Right lobe of liver (tissue), 4 donors: ENCODE data around the gene TMEM222.

Experiments used
- POLR2A ChIP-seq: fragments of 450-650 bp; IDR thresholded peaks from one replicate; pipeline ENCODE4 v1.6.1; 2017; ENCODE audit warnings: antibody characterized with exemption, mild to moderate bottlenecking
- TF ChIP-seq, protein P1 (sequence below), 4 donors: fragments of 200-600 bp in 3 of 4; fragments of 450-650 bp in 1 of 4; IDR thresholded peaks; one replicate each; pipeline versions ENCODE4 v1.5.1 to v1.8.0; 2016 to 2022; ENCODE audit warnings: antibody characterized with exemption in 4 of 4, mild to moderate bottlenecking in 2 of 4
- donor health status: DM: no; HTN: no; CAD: no.
- donor health status: DM: no; HTN: no; CAD: no.
- donor health status: DM: no; HTN: yes; CAD: no.

- TF ChIP-seq, protein P1, sequence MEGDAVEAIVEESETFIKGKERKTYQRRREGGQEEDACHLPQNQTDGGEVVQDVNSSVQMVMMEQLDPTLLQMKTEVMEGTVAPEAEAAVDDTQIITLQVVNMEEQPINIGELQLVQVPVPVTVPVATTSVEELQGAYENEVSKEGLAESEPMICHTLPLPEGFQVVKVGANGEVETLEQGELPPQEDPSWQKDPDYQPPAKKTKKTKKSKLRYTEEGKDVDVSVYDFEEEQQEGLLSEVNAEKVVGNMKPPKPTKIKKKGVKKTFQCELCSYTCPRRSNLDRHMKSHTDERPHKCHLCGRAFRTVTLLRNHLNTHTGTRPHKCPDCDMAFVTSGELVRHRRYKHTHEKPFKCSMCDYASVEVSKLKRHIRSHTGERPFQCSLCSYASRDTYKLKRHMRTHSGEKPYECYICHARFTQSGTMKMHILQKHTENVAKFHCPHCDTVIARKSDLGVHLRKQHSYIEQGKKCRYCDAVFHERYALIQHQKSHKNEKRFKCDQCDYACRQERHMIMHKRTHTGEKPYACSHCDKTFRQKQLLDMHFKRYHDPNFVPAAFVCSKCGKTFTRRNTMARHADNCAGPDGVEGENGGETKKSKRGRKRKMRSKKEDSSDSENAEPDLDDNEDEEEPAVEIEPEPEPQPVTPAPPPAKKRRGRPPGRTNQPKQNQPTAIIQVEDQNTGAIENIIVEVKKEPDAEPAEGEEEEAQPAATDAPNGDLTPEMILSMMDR (IDR thresholded peaks at IDR 0.05), result no peak
- TF ChIP-seq POLR2A, result no peak
Measured at GRCh38 chr1:27353629-27354028, 31.7 kb downstream of the TMEM222 start.
